ENCODE results near the gene LGMN. TPM values are rescaled to one million over a fixed set of nuclear protein-coding genes. Genes with fewer than 3 reads are reported as not detected.

The LGMN gene
- total RNA-seq, 3 donors from 2014 or later = 70.8 to 193 (median 122) TPM

DNA sequence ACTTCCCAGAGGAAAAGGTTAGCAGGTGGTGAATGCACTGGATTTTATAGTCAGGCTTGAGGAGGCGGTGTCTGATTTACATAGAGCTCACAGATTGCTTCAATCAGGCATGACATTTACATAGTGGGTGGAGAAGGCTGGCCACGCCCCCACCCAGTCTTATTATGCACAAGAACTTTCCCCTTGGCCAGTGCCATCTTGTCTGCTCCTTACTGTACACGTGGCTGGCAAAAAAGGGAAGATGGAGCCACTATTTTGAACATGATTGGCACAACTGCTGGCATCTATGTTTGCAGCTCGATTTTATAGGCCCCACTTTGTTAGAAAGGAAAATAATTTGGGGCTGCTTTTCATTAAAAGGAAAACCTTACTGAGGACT lies 10.9 kb upstream of the LGMN start:
- Histone ChIP-seq H3K36me3 (no peaks in the 10 kb centered on the region), H3K9me3 (no peaks in the 10 kb centered on the region), H3K4me1 (no peaks in the 10 kb centered on the region), H3K4me3 (no peak overlapping the region), H3K27me3 (no peaks in the 10 kb centered on the region), H3K27ac (no peak overlapping the region)
- DNase-seq (ENCODE audit: low spot score in 2 of 2) = no peak
- TF ChIP-seq, protein P1, sequence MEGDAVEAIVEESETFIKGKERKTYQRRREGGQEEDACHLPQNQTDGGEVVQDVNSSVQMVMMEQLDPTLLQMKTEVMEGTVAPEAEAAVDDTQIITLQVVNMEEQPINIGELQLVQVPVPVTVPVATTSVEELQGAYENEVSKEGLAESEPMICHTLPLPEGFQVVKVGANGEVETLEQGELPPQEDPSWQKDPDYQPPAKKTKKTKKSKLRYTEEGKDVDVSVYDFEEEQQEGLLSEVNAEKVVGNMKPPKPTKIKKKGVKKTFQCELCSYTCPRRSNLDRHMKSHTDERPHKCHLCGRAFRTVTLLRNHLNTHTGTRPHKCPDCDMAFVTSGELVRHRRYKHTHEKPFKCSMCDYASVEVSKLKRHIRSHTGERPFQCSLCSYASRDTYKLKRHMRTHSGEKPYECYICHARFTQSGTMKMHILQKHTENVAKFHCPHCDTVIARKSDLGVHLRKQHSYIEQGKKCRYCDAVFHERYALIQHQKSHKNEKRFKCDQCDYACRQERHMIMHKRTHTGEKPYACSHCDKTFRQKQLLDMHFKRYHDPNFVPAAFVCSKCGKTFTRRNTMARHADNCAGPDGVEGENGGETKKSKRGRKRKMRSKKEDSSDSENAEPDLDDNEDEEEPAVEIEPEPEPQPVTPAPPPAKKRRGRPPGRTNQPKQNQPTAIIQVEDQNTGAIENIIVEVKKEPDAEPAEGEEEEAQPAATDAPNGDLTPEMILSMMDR (IDR thresholded peaks at IDR 0.05) = no peak
- TF ChIP-seq POLR2A (IDR thresholded peaks at IDR 0.05) = no peak
- TF ChIP-seq POLR2AphosphoS5 (IDR thresholded peaks at IDR 0.05) = no peak
- intact Hi-C loops (cut with DNase I; ENCODE audit: low total_unique reads) = no loop called here

DNA sequence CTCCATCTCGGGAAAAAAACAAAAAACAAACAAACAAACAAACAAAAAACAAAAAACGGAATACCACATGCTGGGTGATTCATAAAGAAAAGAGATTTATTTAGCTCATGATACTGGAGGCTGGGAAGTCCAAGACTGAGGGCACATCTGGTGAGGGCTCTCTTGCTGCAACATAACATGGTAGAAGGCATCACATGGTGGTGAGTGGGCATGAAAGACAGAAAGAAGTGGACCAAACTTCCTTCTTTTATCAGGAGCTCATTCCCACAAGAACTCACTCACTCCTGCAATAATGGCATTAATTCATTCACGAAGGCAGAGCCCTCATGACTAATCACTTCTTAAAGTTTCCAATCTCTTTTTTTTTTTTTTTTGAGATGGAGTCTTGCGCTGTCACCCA lies 8.0 kb upstream of the LGMN start:
- Histone ChIP-seq H3K4me3 (no peak overlapping the region), H3K4me1 (no peaks in the 10 kb centered on the region), H3K27me3 (no peaks in the 10 kb centered on the region), H3K9me3 (no peaks in the 10 kb centered on the region), H3K36me3 (no peaks in the 10 kb centered on the region), H3K27ac (no peak overlapping the region)
- TF ChIP-seq POLR2A (IDR thresholded peaks at IDR 0.05) (no peak), POLR2AphosphoS5 (IDR thresholded peaks at IDR 0.05) (no peak)
- TF ChIP-seq, protein P1 (IDR thresholded peaks at IDR 0.05) = no peak
- intact Hi-C loops (cut with DNase I; ENCODE audit: low total_unique reads) = no loop called here
- DNase-seq (ENCODE audit: low spot score in 2 of 2) = no peak

DNA sequence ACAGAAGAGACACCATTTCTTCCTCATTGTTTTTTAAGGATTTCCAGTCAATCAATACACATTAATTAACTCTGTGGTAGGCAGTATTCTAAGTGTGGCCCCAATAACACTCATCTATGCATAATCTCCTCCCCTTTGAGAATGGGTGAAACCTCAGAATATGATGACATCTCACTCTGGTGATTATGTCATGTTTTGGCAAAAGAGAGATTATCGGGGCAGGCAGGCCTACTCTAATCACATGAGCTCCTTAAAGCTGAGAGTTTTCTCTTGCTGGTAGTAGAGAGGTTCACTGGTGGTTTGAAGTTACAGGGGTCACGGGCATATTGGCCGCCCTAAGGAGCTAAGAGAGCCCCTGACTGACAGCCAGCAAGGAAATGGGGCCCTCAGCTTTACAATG lies 7.1 kb upstream of the LGMN start:
- H3K36me3 ChIP-seq = no peaks in the 10 kb centered on the region
- TF ChIP-seq POLR2AphosphoS5 (IDR thresholded peaks at IDR 0.05) = no peak
- TF ChIP-seq POLR2A (IDR thresholded peaks at IDR 0.05) = no peak
- TF ChIP-seq, protein P1 (IDR thresholded peaks at IDR 0.05) = no peak
- H3K4me3 ChIP-seq = no peak overlapping the region
- H3K9me3 ChIP-seq = no peaks in the 10 kb centered on the region
- no peak overlapping the region for H3K27ac ChIP-seq
- DNase-seq (ENCODE audit: low spot score in 2 of 2) = no peak
- no peaks in the 10 kb centered on the region for H3K27me3 ChIP-seq
- no peaks in the 10 kb centered on the region for H3K4me1 ChIP-seq
- intact Hi-C loops (cut with DNase I; ENCODE audit: low total_unique reads) = no loop called here

DNA sequence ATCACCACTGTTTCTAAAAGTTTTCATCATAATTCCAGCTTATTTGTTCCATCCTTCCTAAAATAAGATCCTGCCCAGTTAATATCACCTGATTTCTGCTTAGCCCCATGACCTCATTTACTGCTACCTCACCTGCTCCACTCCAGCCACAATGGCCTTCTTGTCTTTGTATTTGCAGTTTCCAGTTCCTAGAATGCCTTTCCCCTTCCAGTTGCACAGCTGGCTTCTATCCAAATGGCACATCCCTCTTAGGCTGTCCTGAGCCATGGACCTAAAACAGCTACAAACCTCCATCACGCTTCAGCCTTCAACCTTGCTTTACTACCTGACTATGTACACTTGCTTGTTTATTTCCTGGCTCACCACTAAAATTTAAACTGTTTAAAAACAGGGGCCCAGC lies 6.5 kb upstream of the LGMN start:
- intact Hi-C loops (cut with DNase I; ENCODE audit: low total_unique reads) = no loop called here
- H3K27me3 ChIP-seq = no peaks in the 10 kb centered on the region
- H3K4me3 ChIP-seq = no peak overlapping the region
- no peak overlapping the region for H3K27ac ChIP-seq
- TF ChIP-seq, protein P1 (IDR thresholded peaks at IDR 0.05) = no peak
- no peak for TF ChIP-seq POLR2AphosphoS5 (IDR thresholded peaks at IDR 0.05)
- TF ChIP-seq POLR2A (IDR thresholded peaks at IDR 0.05) = no peak
- no peaks in the 10 kb centered on the region for H3K4me1 ChIP-seq
- no peak for DNase-seq (ENCODE audit: low spot score in 2 of 2)
- no peaks in the 10 kb centered on the region for H3K9me3 ChIP-seq
- no peaks in the 10 kb centered on the region for H3K36me3 ChIP-seq

DNA sequence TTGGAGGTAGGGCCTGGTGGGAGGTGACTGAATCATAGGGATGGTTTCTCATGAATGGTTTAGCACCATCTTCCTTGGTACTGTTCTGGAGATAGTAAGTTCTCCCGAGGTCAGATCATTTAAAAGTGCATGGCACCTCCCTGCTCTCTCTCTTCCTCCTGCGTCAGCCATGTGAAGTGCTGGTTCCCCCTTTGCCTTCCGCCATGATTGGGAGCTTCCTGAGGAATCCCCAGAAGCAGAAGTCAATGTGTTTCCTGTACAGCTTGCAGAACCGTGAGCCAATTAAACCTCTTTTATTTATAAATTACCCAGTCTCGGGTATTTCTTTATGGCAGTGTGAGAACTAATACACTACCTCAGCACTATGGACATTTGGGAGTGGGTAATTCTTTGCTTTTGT lies 4.8 kb upstream of the LGMN start:
- no peaks in the 10 kb centered on the region for H3K27me3 ChIP-seq
- intact Hi-C loops (cut with DNase I; ENCODE audit: low total_unique reads) = no loop called here
- no peak overlapping the region for H3K27ac ChIP-seq
- no peak overlapping the region for H3K4me3 ChIP-seq
- no peaks in the 10 kb centered on the region for H3K9me3 ChIP-seq
- no peaks in the 10 kb centered on the region for H3K36me3 ChIP-seq
- H3K4me1 ChIP-seq = no peaks in the 10 kb centered on the region
- DNase-seq (ENCODE audit: low spot score in 2 of 2) = no peak
- TF ChIP-seq POLR2AphosphoS5 (IDR thresholded peaks at IDR 0.05) (no peak), POLR2A (IDR thresholded peaks at IDR 0.05) (no peak)
- TF ChIP-seq, protein P1 (IDR thresholded peaks at IDR 0.05) = no peak
